ENCODE data around the gene NIPBL. TPM values are rescaled to one million over a fixed set of nuclear protein-coding genes. Genes with fewer than 3 reads are reported as not detected.

NIPBL gene
- total RNA-seq, 1 donor from 2014 or later = 29.6 TPM

GRCh38 chr5:36870399-36871040 lies 6.0 kb upstream of the NIPBL start:
- intact Hi-C loops (cut with DNase I) = loop anchor here (5.0 kb wide), 1 partner anchor 143 kb away; no protein-coding TSS in a partner anchor
- peaks cover 0 to 15% of the 10 kb centered on the region in 2 donors for H3K4me1 ChIP-seq
- no peak for DNase-seq (ENCODE audit: low spot score in 2 of 2)
- no peaks in the 10 kb centered on the region for H3K36me3 ChIP-seq
- H3K27ac ChIP-seq = no peak overlapping the region
- H3K9me3 ChIP-seq = no peaks in the 10 kb centered on the region
- TF ChIP-seq CTCF (IDR thresholded peaks at IDR 0.05) = peak; percentile 38 to 57 (median 39)
- H3K4me3 ChIP-seq = no peak overlapping the region
- no peaks in the 10 kb centered on the region for H3K27me3 ChIP-seq

- Histone ChIP-seq H3K4me3 (peak overlapping the region; percentile 87 to 96), H3K9me3 (no peaks in the 10 kb centered on the region), H3K36me3 (no peaks in the 10 kb centered on the region), H3K27me3 (no peaks in the 10 kb centered on the region), H3K4me1 (peaks cover 0 to 20% of the 10 kb centered on the region in 2 donors), H3K27ac (no peak overlapping the region)
- no peak for TF ChIP-seq CTCF (IDR thresholded peaks at IDR 0.05)
- intact Hi-C loops (cut with DNase I) = loop anchor here (5.0 kb wide), 1 partner anchor 147 kb away; no protein-coding TSS in a partner anchor
- DNase-seq (ENCODE audit: low spot score in 2 of 2) = no peak
These were observed 2.1 kb upstream of the NIPBL start for GRCh38 chr5:36874465-36874864.

GRCh38 chr5:36875051-36875789 lies 1.3 kb upstream of the NIPBL start:
- Histone ChIP-seq H3K9me3 (no peaks in the 10 kb centered on the region), H3K36me3 (no peaks in the 10 kb centered on the region), H3K4me3 (peak overlapping the region; percentile 87 to 96), H3K27me3 (no peaks in the 10 kb centered on the region), H3K27ac (peak overlapping the region; percentile 99 to 100), H3K4me1 (peaks cover 0 to 25% of the 10 kb centered on the region in 2 donors)
- intact Hi-C loops (cut with DNase I) = loop anchor here (5.0 kb wide), 3 partner anchors 72 to 1948 kb away; partner anchors contain the start of genes DNAJC21 and NADK2
- no peak for TF ChIP-seq CTCF (IDR thresholded peaks at IDR 0.05)
- DNase-seq (ENCODE audit: low spot score in 2 of 2) = peak in 1 of 2 donors; percentile 80

DNA sequence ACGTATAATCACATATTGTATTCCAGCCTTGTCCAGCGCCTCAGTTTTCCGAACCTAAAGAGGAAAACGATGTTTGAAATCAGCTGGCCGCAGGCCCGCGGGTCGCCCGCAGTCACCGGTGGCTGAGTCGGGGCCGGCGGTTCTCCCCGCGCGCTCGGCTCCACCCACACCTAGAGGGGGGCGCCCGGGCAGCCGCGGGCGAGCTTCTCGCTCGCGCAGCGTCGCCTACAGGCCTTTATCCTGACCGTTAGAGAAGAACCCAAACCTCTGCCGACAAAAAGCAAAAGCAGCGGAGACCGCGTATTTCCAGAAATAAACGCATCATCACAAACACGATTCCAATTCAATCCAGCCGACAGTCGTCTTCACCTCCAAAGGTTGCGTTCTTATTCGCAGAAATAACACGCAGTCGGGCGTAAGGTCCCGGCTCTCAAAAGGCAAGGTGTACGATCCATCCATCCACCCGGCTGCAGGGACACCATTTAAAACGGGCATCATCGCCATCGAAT lies 725 bp upstream of the NIPBL start:
- intact Hi-C loops (cut with DNase I) = loop anchor here (2.0 to 5.0 kb wide), 6 partner anchors 71 to 1949 kb away; partner anchors contain the start of genes DNAJC21, NADK2, NUP155 and SKP2
- peak in 1 of 2 donors; percentile 88 for DNase-seq (ENCODE audit: low spot score in 2 of 2)
- Histone ChIP-seq H3K36me3 (no peaks in the 10 kb centered on the region), H3K4me1 (peaks cover 4 to 28% of the 10 kb centered on the region in 2 donors), H3K9me3 (no peaks in the 10 kb centered on the region), H3K4me3 (peak overlapping the region; percentile 87 to 96), H3K27ac (peak overlapping the region; percentile 99 to 100), H3K27me3 (no peaks in the 10 kb centered on the region)
- peak; percentile 32 to 59 (median 48) for TF ChIP-seq CTCF (IDR thresholded peaks at IDR 0.05)

- Histone ChIP-seq H3K4me1 (peaks cover 4 to 33% of the 10 kb centered on the region in 2 donors), H3K36me3 (no peaks in the 10 kb centered on the region), H3K27ac (peak overlapping the region; percentile 99 to 100), H3K27me3 (no peaks in the 10 kb centered on the region), H3K4me3 (peak overlapping the region; percentile 87 to 96), H3K9me3 (no peaks in the 10 kb centered on the region)
- DNase-seq (ENCODE audit: low spot score in 2 of 2) = peak in 1 of 2 donors; percentile 82
- intact Hi-C loops (cut with DNase I) = loop anchor here (2.0 to 5.0 kb wide), 6 partner anchors 70 to 1950 kb away; partner anchors contain the start of genes DNAJC21, NADK2, NUP155 and SKP2
- no peak for TF ChIP-seq CTCF (IDR thresholded peaks at IDR 0.05)
These were observed 547 bp downstream of the NIPBL start for GRCh38 chr5:36876965-36877666.

All from ascending aorta (tissue), 2 donors.